ENCODE data around the gene TNFRSF6B. TPM values are rescaled to one million over a fixed set of nuclear protein-coding genes. Genes with fewer than 3 reads are reported as not detected.
A peak's percentile ranks its signal among the peaks of the same experiment; 100 is the strongest.

The TNFRSF6B gene
- total RNA-seq, 2 experiments from 2014 or later: 1.0 to 6.6 TPM

DNA sequence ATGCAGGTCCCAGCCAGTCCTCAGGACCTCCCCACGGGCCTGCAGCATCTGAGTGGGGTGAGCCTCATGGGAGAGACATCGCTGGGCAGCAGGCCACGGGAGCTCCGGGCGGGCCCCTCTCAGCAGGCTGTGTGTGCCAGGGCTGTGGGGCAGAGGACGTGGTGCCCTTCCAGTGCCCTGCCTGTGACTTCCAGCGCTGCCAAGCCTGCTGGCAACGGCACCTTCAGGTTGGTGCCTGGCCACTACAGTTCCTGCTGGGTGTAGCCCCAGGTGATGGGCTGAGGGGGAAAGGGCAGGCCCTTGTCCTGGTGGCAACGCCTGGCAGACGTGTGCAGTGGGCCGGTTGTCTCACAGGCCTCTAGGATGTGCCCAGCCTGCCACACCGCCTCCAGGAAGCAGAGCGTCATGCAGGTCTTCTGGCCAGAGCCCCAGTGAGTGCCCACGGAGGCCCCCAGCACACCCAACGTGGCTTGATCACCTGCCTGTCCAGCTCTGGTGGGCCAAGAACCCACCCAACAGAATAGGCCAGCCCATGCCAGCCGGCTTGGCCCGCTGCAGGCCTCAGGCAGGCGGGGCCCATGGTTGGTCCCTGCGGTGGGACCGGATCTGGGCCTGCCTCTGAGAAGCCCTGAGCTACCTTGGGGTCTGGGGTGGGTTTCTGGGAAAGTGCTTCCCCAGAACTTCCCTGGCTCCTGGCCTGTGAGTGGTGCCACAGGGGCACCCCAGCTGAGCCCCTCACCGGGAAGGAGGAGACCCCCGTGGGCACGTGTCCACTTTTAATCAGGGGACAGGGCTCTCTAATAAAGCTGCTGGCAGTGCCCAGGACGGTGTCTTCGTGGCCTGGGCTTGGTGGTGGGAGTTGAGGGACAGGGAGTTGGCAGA, 787 bp upstream of the TNFRSF6B start:
- peaks cover 9% of the 10 kb centered on the region for H3K4me1 ChIP-seq (ENCODE audit: insufficient read depth, low read length, poor library complexity, severe bottlenecking)
- intact Hi-C loops (cut with micrococcal nuclease; ENCODE audit: unreplicated experiment): no loop called here
- CTCF ChIA-PET (ENCODE audit: unreplicated experiment): no interaction called here
- no peaks in the 10 kb centered on the region for H4K20me1 ChIP-seq (ENCODE audit: insufficient read depth, low read length)
- no peaks in the 10 kb centered on the region for H3K9me3 ChIP-seq (ENCODE audit: low read length)
- TF ChIP-seq, protein P1, sequence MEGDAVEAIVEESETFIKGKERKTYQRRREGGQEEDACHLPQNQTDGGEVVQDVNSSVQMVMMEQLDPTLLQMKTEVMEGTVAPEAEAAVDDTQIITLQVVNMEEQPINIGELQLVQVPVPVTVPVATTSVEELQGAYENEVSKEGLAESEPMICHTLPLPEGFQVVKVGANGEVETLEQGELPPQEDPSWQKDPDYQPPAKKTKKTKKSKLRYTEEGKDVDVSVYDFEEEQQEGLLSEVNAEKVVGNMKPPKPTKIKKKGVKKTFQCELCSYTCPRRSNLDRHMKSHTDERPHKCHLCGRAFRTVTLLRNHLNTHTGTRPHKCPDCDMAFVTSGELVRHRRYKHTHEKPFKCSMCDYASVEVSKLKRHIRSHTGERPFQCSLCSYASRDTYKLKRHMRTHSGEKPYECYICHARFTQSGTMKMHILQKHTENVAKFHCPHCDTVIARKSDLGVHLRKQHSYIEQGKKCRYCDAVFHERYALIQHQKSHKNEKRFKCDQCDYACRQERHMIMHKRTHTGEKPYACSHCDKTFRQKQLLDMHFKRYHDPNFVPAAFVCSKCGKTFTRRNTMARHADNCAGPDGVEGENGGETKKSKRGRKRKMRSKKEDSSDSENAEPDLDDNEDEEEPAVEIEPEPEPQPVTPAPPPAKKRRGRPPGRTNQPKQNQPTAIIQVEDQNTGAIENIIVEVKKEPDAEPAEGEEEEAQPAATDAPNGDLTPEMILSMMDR (conservative IDR thresholded peaks at IDR 0.05; ENCODE audit: low read length): no peak
- TF ChIP-seq EZH2phosphoT487 (IDR thresholded peaks at IDR 0.05; ENCODE audit: borderline replicate concordance, low read depth, low read length): no peak
- H3K36me3 ChIP-seq (ENCODE audit: insufficient read depth, low read length): peaks cover 32% of the 10 kb centered on the region
- no peaks in the 10 kb centered on the region for H3K9me2 ChIP-seq (ENCODE audit: insufficient read depth, low read length)
- DNase-seq (ENCODE audit: low spot score): no peak
- H3K27ac ChIP-seq (ENCODE audit: low read depth, low read length, poor library complexity, severe bottlenecking): no peak overlapping the region
- no peaks in the 10 kb centered on the region for H3K79me2 ChIP-seq (ENCODE audit: insufficient read depth, low read depth, low read length)
- POLR2A ChIA-PET: no interaction called here
- H2AFZ ChIP-seq (ENCODE audit: low read length): no peak overlapping the region
- TSS peak; percentile 63 for BruUV-seq (replicated peaks)
- H3K4me2 ChIP-seq (ENCODE audit: low read length): no peak overlapping the region
- H3K4me3 ChIP-seq (ENCODE audit: low read depth, low read length, poor library complexity, severe bottlenecking): no peak overlapping the region

DNA sequence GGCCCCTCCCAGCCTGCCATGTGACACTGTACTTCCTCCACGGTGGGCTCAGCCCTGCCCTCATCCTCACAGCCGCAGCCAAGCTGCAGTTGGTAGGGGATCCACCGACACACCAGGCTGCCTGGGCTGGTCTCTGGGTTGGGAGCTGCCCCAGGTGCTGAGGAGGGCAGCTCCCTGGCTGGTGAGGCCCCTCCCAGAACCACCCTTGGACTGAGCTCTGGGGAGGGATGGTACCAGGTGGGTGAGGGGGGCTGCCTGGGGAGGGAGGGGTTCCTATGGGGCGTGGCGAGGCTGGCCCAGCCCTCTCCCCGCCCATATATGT, 185 bp upstream of the TNFRSF6B start:
- Histone ChIP-seq H3K79me2 (ENCODE audit: insufficient read depth, low read depth, low read length) (no peaks in the 10 kb centered on the region), H3K36me3 (ENCODE audit: insufficient read depth, low read length) (peaks cover 32% of the 10 kb centered on the region), H3K9me3 (ENCODE audit: low read length) (no peaks in the 10 kb centered on the region), H2AFZ (ENCODE audit: low read length) (no peak overlapping the region), H3K4me2 (ENCODE audit: low read length) (no peak overlapping the region), H3K4me3 (ENCODE audit: low read depth, low read length, poor library complexity, severe bottlenecking) (no peak overlapping the region), H4K20me1 (ENCODE audit: insufficient read depth, low read length) (no peaks in the 10 kb centered on the region), H3K27ac (ENCODE audit: low read depth, low read length, poor library complexity, severe bottlenecking) (no peak overlapping the region), H3K4me1 (ENCODE audit: insufficient read depth, low read length, poor library complexity, severe bottlenecking) (peaks cover 9% of the 10 kb centered on the region), H3K9me2 (ENCODE audit: insufficient read depth, low read length) (no peaks in the 10 kb centered on the region)
- ChIA-PET POLR2A (no interaction called here), CTCF (ENCODE audit: unreplicated experiment) (no interaction called here)
- intact Hi-C loops (cut with micrococcal nuclease; ENCODE audit: unreplicated experiment): no loop called here
- DNase-seq (ENCODE audit: low spot score): peak; percentile 20
- TF ChIP-seq, protein P1 (conservative IDR thresholded peaks at IDR 0.05; ENCODE audit: low read length): no peak
- no peak for TF ChIP-seq EZH2phosphoT487 (IDR thresholded peaks at IDR 0.05; ENCODE audit: borderline replicate concordance, low read depth, low read length)
- no TSS peak for BruUV-seq (replicated peaks)

DNA sequence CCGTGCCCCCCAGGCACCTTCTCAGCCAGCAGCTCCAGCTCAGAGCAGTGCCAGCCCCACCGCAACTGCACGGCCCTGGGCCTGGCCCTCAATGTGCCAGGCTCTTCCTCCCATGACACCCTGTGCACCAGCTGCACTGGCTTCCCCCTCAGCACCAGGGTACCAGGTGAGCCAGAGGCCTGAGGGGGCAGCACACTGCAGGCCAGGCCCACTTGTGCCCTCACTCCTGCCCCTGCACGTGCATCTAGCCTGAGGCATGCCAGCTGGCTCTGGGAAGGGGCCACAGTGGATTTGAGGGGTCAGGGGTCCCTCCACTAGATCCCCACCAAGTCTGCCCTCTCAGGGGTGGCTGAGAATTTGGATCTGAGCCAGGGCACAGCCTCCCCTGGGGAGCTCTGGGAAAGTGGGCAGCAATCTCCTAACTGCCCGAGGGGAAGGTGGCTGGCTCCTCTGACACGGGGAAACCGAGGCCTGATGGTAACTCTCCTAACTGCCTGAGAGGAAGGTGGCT, 960 bp downstream of the TNFRSF6B start:
- Histone ChIP-seq H3K79me2 (ENCODE audit: insufficient read depth, low read depth, low read length) (no peaks in the 10 kb centered on the region), H3K27ac (ENCODE audit: low read depth, low read length, poor library complexity, severe bottlenecking) (no peak overlapping the region), H3K4me3 (ENCODE audit: low read depth, low read length, poor library complexity, severe bottlenecking) (no peak overlapping the region), H3K36me3 (ENCODE audit: insufficient read depth, low read length) (peaks cover 32% of the 10 kb centered on the region), H3K9me3 (ENCODE audit: low read length) (no peaks in the 10 kb centered on the region), H2AFZ (ENCODE audit: low read length) (no peak overlapping the region), H3K4me2 (ENCODE audit: low read length) (no peak overlapping the region), H3K4me1 (ENCODE audit: insufficient read depth, low read length, poor library complexity, severe bottlenecking) (peaks cover 9% of the 10 kb centered on the region), H4K20me1 (ENCODE audit: insufficient read depth, low read length) (no peaks in the 10 kb centered on the region), H3K9me2 (ENCODE audit: insufficient read depth, low read length) (no peaks in the 10 kb centered on the region)
- BruUV-seq (replicated peaks): no TSS peak
- no peak for DNase-seq (ENCODE audit: low spot score)
- ChIA-PET CTCF (ENCODE audit: unreplicated experiment) (no interaction called here), POLR2A (no interaction called here)
- intact Hi-C loops (cut with micrococcal nuclease; ENCODE audit: unreplicated experiment): no loop called here
- TF ChIP-seq, protein P1 (conservative IDR thresholded peaks at IDR 0.05; ENCODE audit: low read length): no peak
- TF ChIP-seq EZH2phosphoT487 (IDR thresholded peaks at IDR 0.05; ENCODE audit: borderline replicate concordance, low read depth, low read length): no peak

Data from OCI-LY7 (cell line).